GM12878 (cell line): Measurements from ENCODE around the gene MBOAT2. TPM values are rescaled to one million over a fixed set of nuclear protein-coding genes. Genes with fewer than 3 reads are reported as not detected.
A peak's percentile ranks its signal among the peaks of the same experiment; 100 is the strongest.

Experiments
- ATAC-seq: fragments of 200-7000 bp; cut with Tn5 transposase; 3 replicates; pipeline ENCODE4 v1.9.1; 2020; ENCODE audit warnings: mild to moderate bottlenecking, moderate library complexity
- BruUV-seq: library from RNA; stranded (reverse); fragments of 400-500 nt; replicated peaks from 2 replicates; lab custom pipeline; 2021; lab: Mats Ljungman, UMichigan
- CTCF ChIA-PET: fragments of 300-600 bp; sonication (Branson Sonifier 250); formaldehyde crosslinking; extraction: SDS; loops from one replicate; lab custom pipeline; 2021; ENCODE audit warnings: inconsistent platforms; lab: Yijun Ruan, JAX
- POLR2A ChIA-PET: fragments of 350-600 bp; formaldehyde crosslinking; extraction: SDS; loops from one replicate; lab custom pipeline; 2021; ENCODE audit warnings: inconsistent platforms; lab: Charles Lee
- RAD21 ChIA-PET: fragments of 300-600 bp; sonication (Branson Sonifier 250); formaldehyde crosslinking; loops from one replicate; lab custom pipeline; 2023; ENCODE audit warnings: antibody characterized with exemption; ENCODE audit not compliant: unreplicated experiment; lab: Charles Lee
- SMC1A ChIA-PET: fragments of 300-600 bp; sonication (Branson Sonifier 250); formaldehyde crosslinking; loops from one replicate; lab custom pipeline; 2023; ENCODE audit not compliant: unreplicated experiment, uncharacterized antibody; lab: Charles Lee
- DNase-seq: peaks from one replicate; pipeline ENCODE4 v3.0.0-alpha.2; 2011; ENCODE audit warnings: low read depth, low spot score
- FAIRE-seq: peaks from 3 replicates; lab custom pipeline; 2011; peaks lifted over from hg19 to GRCh38; lab: Jason Lieb, UNC
- H2AFZ ChIP-seq: 2 replicates; pipeline ENCODE4 v1.6.0; 2011; ENCODE audit warnings: low read depth, low read length, control low read depth; ENCODE audit not compliant: control insufficient read depth
- H3K27ac ChIP-seq: 2 replicates; pipeline ENCODE4 v1.5.1; 2011; ENCODE audit warnings: control low read depth; ENCODE audit not compliant: control insufficient read depth, insufficient read depth
- H3K27me3 ChIP-seq, 2 experiments: replicated peaks in 1 of 2; 2 replicates each; pipeline versions ENCODE4 v1.6.0 to v1.6.1; 2011; ENCODE audit warnings: low read length in 1 of 2; ENCODE audit not compliant: control insufficient read depth in 2 of 2, insufficient read depth in 2 of 2
- H3K36me3 ChIP-seq, 2 experiments: 2 replicates each; pipeline ENCODE4 v1.5.1; 2011; ENCODE audit warnings: low read length in 1 of 2; ENCODE audit not compliant: control insufficient read depth in 2 of 2, insufficient read depth in 2 of 2
- H3K4me1 ChIP-seq: 2 replicates; pipeline ENCODE4 v1.6.1; 2011; ENCODE audit warnings: mild to moderate bottlenecking, low read length, moderate library complexity, mixed read lengths; ENCODE audit not compliant: control insufficient read depth, insufficient read depth
- H3K4me2 ChIP-seq: 2 replicates; pipeline ENCODE4 v1.6.0; 2011; ENCODE audit warnings: control low read depth; ENCODE audit not compliant: control insufficient read depth, insufficient read depth
- H3K4me3 ChIP-seq: fragments of 200-600 bp; sonication (generic); 2 replicates; pipeline ENCODE4 v1.5.1; 2016
- H3K79me2 ChIP-seq: 2 replicates; pipeline ENCODE4 v1.6.0; 2011; ENCODE audit warnings: low read length; ENCODE audit not compliant: control insufficient read depth, insufficient read depth
- H3K9ac ChIP-seq: 2 replicates; pipeline ENCODE4 v1.8.0; 2011; ENCODE audit warnings: low read length, control low read depth, mixed read lengths; ENCODE audit not compliant: control insufficient read depth, insufficient read depth
- H3K9me3 ChIP-seq: replicated peaks from 3 replicates; pipeline ENCODE4 v1.5.1; 2011; ENCODE audit warnings: mild to moderate bottlenecking, low read length; ENCODE audit not compliant: control insufficient read depth, insufficient read depth
- H4K20me1 ChIP-seq: 2 replicates; pipeline ENCODE4 v1.6.0; 2011; ENCODE audit not compliant: control insufficient read depth, insufficient read depth
- FOXK2 ChIP-seq: fragments of 450-650 bp; IDR thresholded peaks from 2 replicates; pipeline ENCODE4 v1.6.1; 2017; ENCODE audit warnings: mild to moderate bottlenecking, moderate library complexity
- HDAC6 ChIP-seq: fragments of 200-600 bp; sonication (generic); IDR thresholded peaks from one replicate; pipeline ENCODE4 v1.8.0; 2017; ENCODE audit warnings: antibody characterized with exemption; ENCODE audit not compliant: unreplicated experiment
- IRF3 ChIP-seq: fragments of 450-650 bp; IDR thresholded peaks from 2 replicates; pipeline ENCODE4 v1.6.1; 2014; ENCODE audit warnings: mild to moderate bottlenecking
- IRF4 ChIP-seq: IDR thresholded peaks from 2 replicates; pipeline ENCODE4 v1.6.1; 2011; ENCODE audit warnings: low read depth, low read length
- NFXL1 ChIP-seq: fragments of 450-650 bp; IDR thresholded peaks from 2 replicates; pipeline ENCODE4 v1.6.1; 2017; ENCODE audit warnings: antibody characterized with exemption, mild to moderate bottlenecking, borderline replicate concordance
- RB1 ChIP-seq: fragments of 450-650 bp; formaldehyde crosslinking; IDR thresholded peaks from 2 replicates; pipeline ENCODE4 v1.6.1; 2017; ENCODE audit warnings: mild to moderate bottlenecking, borderline replicate concordance
- WGBS: methylation state at CpG from one replicate; pipeline ENCODE4 v1.1.6; 2016; ENCODE audit warnings: low lambda C conversion rate; ENCODE audit not compliant: insufficient replicate concordance, insufficient coverage; ENCODE audit errors: missing lambda C conversion rate; 5-methylcytosine and 5-hydroxymethylcytosine counted together
- in situ Hi-C: fragments of 300-500 bp; cut with MboI; formaldehyde crosslinking; loops from 9 replicates; pipeline ENCODE4 v1.14.3; 2018; ENCODE audit warnings: mixed read lengths
- intact Hi-C: fragments of 100-400 bp; cut with micrococcal nuclease; formaldehyde crosslinking; loops from one replicate; pipeline ENCODE4 v1.14.2; 2022; ENCODE audit not compliant: unreplicated experiment
- polyA plus RNA-seq, 11 experiments: library from polyadenylated mRNA; depleted of rRNA in 4 of 11; unstranded in 6 of 11; stranded (reverse) in 5 of 11; fragments of >200 nt; fragmentation: Nextera tagmentation in 4 of 11; fragmentation: Illumina TruSeq in 1 of 11; extraction: Ambion mirVana in 4 of 11; extraction: Trizol in 1 of 11; gene quantifications; 1 replicate in 1 of 11; 2 replicates in 10 of 11; pipeline versions ENCODE4 v1.2.1 to v1.2.3, GENCODE V29; 2011 to 2016; ENCODE audit warnings: inconsistent platforms in 2 of 11, missing spikeins in 2 of 11, low read depth in 1 of 11
- total RNA-seq, 4 experiments: library from RNA; depleted of rRNA in 3 of 4; stranded (reverse); fragments of >200 nt in 3 of 4; fragmentation: Illumina TruSeq in 1 of 4; extraction: Trizol in 1 of 4; gene quantifications; 2 replicates each; pipeline versions ENCODE4 v1.2.1 to v1.2.3, GENCODE V29; 2013 to 2021

The MBOAT2 gene
- total and polyA plus RNA-seq, 10 of the 15 experiments (the other 5 are each of a cell fraction or from before 2014, with no cell fraction given), result 0.08 to 40.6 (median 1.8) TPM

- peak overlapping the region; percentile 89; the same call in 1 of the 2 replicates for H3K4me2 ChIP-seq
- ChIA-PET RAD21 (interaction anchor here (4.3 kb wide), 1 partner anchor 17 kb away, joined by 19 read pairs; no protein-coding TSS in a partner anchor), POLR2A (interaction anchor here (0.7 to 4.0 kb wide), 2 partner anchors 17 to 781 kb away, joined by 3 to 18 read pairs; no protein-coding TSS in a partner anchor)
- no peak for DNase-seq
- H3K4me1 ChIP-seq, result no peaks in the 10 kb centered on the region; the same call in 1 of the 2 replicates
- TF ChIP-seq NFXL1 (no peak), RB1 (no peak), IRF3 (no peak), FOXK2 (no peak), IRF4 (no peak), HDAC6 (no peak)
- TF ChIP-seq, all 136 proteins: peak for 0
- no peak overlapping the region; the same call in 1 of the 2 replicates for H3K9ac ChIP-seq
- no peaks in the 10 kb centered on the region for H3K36me3 ChIP-seq
- H3K79me2 ChIP-seq, result peaks cover 8% of the 10 kb centered on the region
- H3K27me3 ChIP-seq, result no peaks in the 10 kb centered on the region; a peak in 1 of 4 replicates
- 65% methylated on average over 7 of the region's 7 CpGs for WGBS
- H4K20me1 ChIP-seq, result no peaks in the 10 kb centered on the region
- no peak overlapping the region for H3K27ac ChIP-seq
- TSS peak; percentile 59 for BruUV-seq
- H3K9me3 ChIP-seq, result no peaks in the 10 kb centered on the region
- CTCF ChIA-PET, result interaction anchor here (1.9 kb wide), 1 partner anchor 17 kb away, joined by 8 read pairs; no protein-coding TSS in a partner anchor
- no peak overlapping the region for H2AFZ ChIP-seq
- FAIRE-seq, result no peak
- intact Hi-C loops (loop anchor here (2.0 to 5.0 kb wide), 3 partner anchors 90 to 141 kb away; no protein-coding TSS in a partner anchor), in situ Hi-C loops (no loop called here)
- H3K4me3 ChIP-seq, result peak overlapping the region; percentile 71; the same call in 1 of the 2 replicates
- SMC1A ChIA-PET, result interaction anchor here (0.5 to 8.2 kb wide), 4 partner anchors 14 to 1582 kb away, joined by 3 to 101 read pairs (median 4); no protein-coding TSS in a partner anchor
- ATAC-seq, result no peak
Observed at GRCh38 chr2:9002313-9002636, 1.2 kb downstream of the MBOAT2 start.
